WERI-Rb-1 (cell line): ENCODE results near the gene NTS.

ENCODE experiments used
- DNase-seq: peaks from one replicate; pipeline ENCODE4 v3.0.0-alpha.2; 2020
- H3K27ac ChIP-seq: fragments of 250-450 bp; sonication (Bioruptor Pico); 2 replicates; pipeline ENCODE4 v1.5.1; 2020; ENCODE audit warnings: mild to moderate bottlenecking, moderate library complexity
- H3K27me3 ChIP-seq: fragments of 250-450 bp; sonication (Bioruptor Pico); 2 replicates; pipeline ENCODE4 v1.5.1; 2021; ENCODE audit warnings: mild to moderate bottlenecking, low read depth, moderate library complexity; ENCODE audit not compliant: insufficient read depth, severe bottlenecking
- H3K36me3 ChIP-seq: fragments of 250-450 bp; sonication (Bioruptor Pico); 2 replicates; pipeline ENCODE4 v1.5.1; 2020; ENCODE audit warnings: mild to moderate bottlenecking, moderate library complexity
- H3K4me3 ChIP-seq: 2 replicates; pipeline ENCODE4 v1.5.1; 2011; ENCODE audit warnings: low read depth, mild to moderate bottlenecking, control low read depth, low read length
- H3K9me3 ChIP-seq: fragments of 250-450 bp; sonication (Bioruptor Pico); 2 replicates; pipeline ENCODE4 v1.5.1; 2021; ENCODE audit warnings: mild to moderate bottlenecking, moderate library complexity; ENCODE audit not compliant: severe bottlenecking
- TF ChIP-seq, protein P1 (sequence below): IDR thresholded peaks from 2 replicates; pipeline ENCODE4 v1.5.1; 2011; ENCODE audit warnings: low read depth, mild to moderate bottlenecking, control low read depth, inconsistent platforms, low read length

Gene NTS

GRCh38 chr12:85855305-85855704, 18.8 kb upstream of the NTS start:
- Histone ChIP-seq H3K4me3 (no peak overlapping the region), H3K36me3 (no peaks in the 10 kb centered on the region), H3K27ac (no peak overlapping the region), H3K27me3 (no peaks in the 10 kb centered on the region), H3K9me3 (no peaks in the 10 kb centered on the region)
- no peak for DNase-seq
- TF ChIP-seq, protein P1, sequence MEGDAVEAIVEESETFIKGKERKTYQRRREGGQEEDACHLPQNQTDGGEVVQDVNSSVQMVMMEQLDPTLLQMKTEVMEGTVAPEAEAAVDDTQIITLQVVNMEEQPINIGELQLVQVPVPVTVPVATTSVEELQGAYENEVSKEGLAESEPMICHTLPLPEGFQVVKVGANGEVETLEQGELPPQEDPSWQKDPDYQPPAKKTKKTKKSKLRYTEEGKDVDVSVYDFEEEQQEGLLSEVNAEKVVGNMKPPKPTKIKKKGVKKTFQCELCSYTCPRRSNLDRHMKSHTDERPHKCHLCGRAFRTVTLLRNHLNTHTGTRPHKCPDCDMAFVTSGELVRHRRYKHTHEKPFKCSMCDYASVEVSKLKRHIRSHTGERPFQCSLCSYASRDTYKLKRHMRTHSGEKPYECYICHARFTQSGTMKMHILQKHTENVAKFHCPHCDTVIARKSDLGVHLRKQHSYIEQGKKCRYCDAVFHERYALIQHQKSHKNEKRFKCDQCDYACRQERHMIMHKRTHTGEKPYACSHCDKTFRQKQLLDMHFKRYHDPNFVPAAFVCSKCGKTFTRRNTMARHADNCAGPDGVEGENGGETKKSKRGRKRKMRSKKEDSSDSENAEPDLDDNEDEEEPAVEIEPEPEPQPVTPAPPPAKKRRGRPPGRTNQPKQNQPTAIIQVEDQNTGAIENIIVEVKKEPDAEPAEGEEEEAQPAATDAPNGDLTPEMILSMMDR = no peak

- no peaks in the 10 kb centered on the region for H3K9me3 ChIP-seq
- no peak for DNase-seq
- no peaks in the 10 kb centered on the region for H3K27me3 ChIP-seq
- H3K36me3 ChIP-seq = no peaks in the 10 kb centered on the region
- no peak overlapping the region for H3K4me3 ChIP-seq
- H3K27ac ChIP-seq = no peak overlapping the region
- TF ChIP-seq, protein P1 = no peak
Measured at GRCh38 chr12:85856966-85857365, 17.1 kb upstream of the NTS start.

GRCh38 chr12:85865890-85866289, 8.2 kb upstream of the NTS start:
- Histone ChIP-seq H3K27ac (no peak overlapping the region), H3K36me3 (no peaks in the 10 kb centered on the region), H3K27me3 (no peaks in the 10 kb centered on the region), H3K9me3 (no peaks in the 10 kb centered on the region), H3K4me3 (no peak overlapping the region)
- TF ChIP-seq, protein P1 = peak; percentile 16; the same call in 1 of the 2 replicates
- DNase-seq = peak; percentile 86

GRCh38 chr12:85866986-85867776, 6.9 kb upstream of the NTS start:
- no peak overlapping the region for H3K27ac ChIP-seq
- TF ChIP-seq, protein P1 = peak; percentile 52
- peak; percentile 20 for DNase-seq
- no peaks in the 10 kb centered on the region for H3K36me3 ChIP-seq
- no peaks in the 10 kb centered on the region for H3K9me3 ChIP-seq
- no peak overlapping the region for H3K4me3 ChIP-seq
- no peaks in the 10 kb centered on the region for H3K27me3 ChIP-seq

DNA sequence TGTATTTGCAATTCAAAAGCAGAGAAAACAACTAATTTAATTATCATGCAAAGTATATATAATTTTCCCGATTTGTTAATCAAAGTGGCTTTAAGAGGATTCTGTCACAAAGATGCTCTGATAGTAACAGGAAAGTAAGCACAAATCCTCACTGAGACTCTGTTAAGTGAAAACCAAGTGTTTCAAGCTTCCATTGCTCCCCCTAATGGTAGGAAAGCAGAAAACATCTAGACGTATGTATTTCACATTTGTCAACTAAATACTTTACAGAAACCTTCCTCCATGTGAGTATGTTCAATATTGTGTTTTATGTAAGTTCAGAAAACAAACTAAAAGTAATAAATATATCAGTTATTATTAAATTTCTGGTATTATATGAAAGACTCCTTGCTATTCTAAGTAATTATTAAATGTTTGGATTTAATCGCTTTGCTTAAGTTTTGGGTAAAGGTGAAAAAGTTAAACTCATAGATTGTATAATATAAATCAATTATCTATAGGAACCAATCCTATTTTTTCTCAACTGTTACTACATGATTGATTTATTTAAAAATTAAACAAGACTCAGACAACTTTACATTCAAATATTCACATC, 1.5 kb upstream of the NTS start:
- TF ChIP-seq, protein P1 = peak; percentile 58
- Histone ChIP-seq H3K27me3 (no peaks in the 10 kb centered on the region), H3K36me3 (no peaks in the 10 kb centered on the region)

More for the DNA sequence above, 1.5 kb upstream of the NTS start:
- H3K4me3 ChIP-seq = no peak overlapping the region
- H3K27ac ChIP-seq = no peak overlapping the region
- no peak for DNase-seq
- no peaks in the 10 kb centered on the region for H3K9me3 ChIP-seq
